PC-3 (cell line): ENCODE data around the gene SPATA33.

ENCODE experiments used
- EZH2 ChIP-seq: fragments of 300-600 bp; sonication (generic); IDR thresholded peaks from one replicate; pipeline ENCODE4 v1.6.1; 2017; ENCODE audit warnings: antibody characterized with exemption, mild to moderate bottlenecking, low read length; ENCODE audit not compliant: unreplicated experiment
- EZH2phosphoT487 ChIP-seq: fragments of 300-600 bp; sonication (generic); IDR thresholded peaks from 2 replicates; pipeline ENCODE4 v1.6.1; 2018; ENCODE audit warnings: mild to moderate bottlenecking, antibody characterized with exemption, low read length, borderline replicate concordance
- TF ChIP-seq, protein P1 (sequence below): fragments of 300-600 bp; sonication (generic); conservative IDR thresholded peaks from 2 replicates; pipeline ENCODE4 v1.5.1; 2017; ENCODE audit warnings: antibody characterized with exemption, low read depth, mild to moderate bottlenecking, low read length

DNA sequence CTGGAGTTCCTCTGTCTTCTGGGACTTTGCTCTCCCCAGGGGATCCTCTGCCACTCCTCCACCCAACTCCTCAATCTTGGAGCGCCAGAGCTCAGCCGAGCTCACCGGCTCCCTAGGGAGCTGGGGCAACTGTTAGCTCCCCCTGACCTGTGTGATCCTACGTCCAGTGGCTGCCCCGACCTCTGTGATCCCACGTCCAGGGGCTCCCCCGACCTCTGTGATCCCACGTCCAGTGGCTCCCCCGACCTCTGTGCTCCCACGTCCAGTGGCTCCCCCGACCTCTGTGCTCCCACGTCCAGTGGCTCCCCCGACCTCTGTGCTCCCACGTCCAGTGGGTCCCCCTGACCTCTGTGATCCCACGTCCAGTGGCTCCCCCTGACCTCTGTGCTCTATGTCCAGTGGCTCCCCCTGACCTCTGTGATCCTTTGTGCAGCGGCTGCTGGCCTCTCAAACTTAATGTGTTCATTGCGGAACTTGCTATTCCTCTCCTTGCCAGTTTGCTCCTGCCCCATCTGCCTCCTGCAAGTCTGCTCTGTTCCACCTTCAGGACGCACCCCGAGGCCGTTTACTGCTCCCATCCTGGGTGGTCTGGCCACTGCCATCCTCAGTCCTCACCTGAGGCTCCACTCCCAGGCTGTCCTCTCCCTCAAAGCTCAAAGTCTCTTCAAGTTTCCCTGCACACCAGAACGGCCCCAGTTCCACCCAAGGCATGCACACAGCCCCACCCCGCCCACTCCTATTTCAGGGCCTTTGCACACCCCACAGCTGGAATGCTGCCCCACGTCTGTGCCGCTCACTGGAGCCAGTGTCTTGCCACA is 60.3 kb downstream of the SPATA33 start:
- TF ChIP-seq, protein P1, sequence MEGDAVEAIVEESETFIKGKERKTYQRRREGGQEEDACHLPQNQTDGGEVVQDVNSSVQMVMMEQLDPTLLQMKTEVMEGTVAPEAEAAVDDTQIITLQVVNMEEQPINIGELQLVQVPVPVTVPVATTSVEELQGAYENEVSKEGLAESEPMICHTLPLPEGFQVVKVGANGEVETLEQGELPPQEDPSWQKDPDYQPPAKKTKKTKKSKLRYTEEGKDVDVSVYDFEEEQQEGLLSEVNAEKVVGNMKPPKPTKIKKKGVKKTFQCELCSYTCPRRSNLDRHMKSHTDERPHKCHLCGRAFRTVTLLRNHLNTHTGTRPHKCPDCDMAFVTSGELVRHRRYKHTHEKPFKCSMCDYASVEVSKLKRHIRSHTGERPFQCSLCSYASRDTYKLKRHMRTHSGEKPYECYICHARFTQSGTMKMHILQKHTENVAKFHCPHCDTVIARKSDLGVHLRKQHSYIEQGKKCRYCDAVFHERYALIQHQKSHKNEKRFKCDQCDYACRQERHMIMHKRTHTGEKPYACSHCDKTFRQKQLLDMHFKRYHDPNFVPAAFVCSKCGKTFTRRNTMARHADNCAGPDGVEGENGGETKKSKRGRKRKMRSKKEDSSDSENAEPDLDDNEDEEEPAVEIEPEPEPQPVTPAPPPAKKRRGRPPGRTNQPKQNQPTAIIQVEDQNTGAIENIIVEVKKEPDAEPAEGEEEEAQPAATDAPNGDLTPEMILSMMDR: no peak
- TF ChIP-seq EZH2 (no peak), EZH2phosphoT487 (no peak)
